Keratinocyte (primary cell): ENCODE data around the gene ZNF438.

Source experiments
- EZH2 ChIP-seq: IDR thresholded peaks from one replicate; pipeline ENCODE4 v1.6.1; 2012; ENCODE audit warnings: inconsistent platforms, mild to moderate bottlenecking, low read length, moderate library complexity
- TF ChIP-seq, protein P1 (sequence below), 3 experiments: IDR thresholded peaks in 1 of 3; conservative IDR thresholded peaks in 1 of 3; optimal IDR thresholded peaks in 1 of 3; 2 replicates in 2 of 3; 3 replicates in 1 of 3; pipeline versions ENCODE3 to v1.5.1; 2011; ENCODE audit warnings: low read length in 3 of 3, mild to moderate bottlenecking in 3 of 3, moderate library complexity in 2 of 3, control low read depth in 1 of 3, inconsistent platforms in 1 of 3; ENCODE audit not compliant: insufficient read depth in 2 of 3; ENCODE audit errors: extremely low read depth in 1 of 3

- TF ChIP-seq, protein P1, sequence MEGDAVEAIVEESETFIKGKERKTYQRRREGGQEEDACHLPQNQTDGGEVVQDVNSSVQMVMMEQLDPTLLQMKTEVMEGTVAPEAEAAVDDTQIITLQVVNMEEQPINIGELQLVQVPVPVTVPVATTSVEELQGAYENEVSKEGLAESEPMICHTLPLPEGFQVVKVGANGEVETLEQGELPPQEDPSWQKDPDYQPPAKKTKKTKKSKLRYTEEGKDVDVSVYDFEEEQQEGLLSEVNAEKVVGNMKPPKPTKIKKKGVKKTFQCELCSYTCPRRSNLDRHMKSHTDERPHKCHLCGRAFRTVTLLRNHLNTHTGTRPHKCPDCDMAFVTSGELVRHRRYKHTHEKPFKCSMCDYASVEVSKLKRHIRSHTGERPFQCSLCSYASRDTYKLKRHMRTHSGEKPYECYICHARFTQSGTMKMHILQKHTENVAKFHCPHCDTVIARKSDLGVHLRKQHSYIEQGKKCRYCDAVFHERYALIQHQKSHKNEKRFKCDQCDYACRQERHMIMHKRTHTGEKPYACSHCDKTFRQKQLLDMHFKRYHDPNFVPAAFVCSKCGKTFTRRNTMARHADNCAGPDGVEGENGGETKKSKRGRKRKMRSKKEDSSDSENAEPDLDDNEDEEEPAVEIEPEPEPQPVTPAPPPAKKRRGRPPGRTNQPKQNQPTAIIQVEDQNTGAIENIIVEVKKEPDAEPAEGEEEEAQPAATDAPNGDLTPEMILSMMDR (optimal IDR thresholded peaks at IDR 0.05 in 1 of 3, IDR thresholded peaks at IDR 0.05 in 1 of 3, conservative IDR thresholded peaks at IDR 0.05 in 1 of 3; ENCODE audit: extremely low read depth in 1 of 3, insufficient read depth in 2 of 3, low read length in 3 of 3) = no peak
- no peak for TF ChIP-seq EZH2
These were observed 152.7 kb downstream of the ZNF438 start for GRCh38 chr10:30878920-30879319.
